ENCODE results near the gene RHOBTB3. TPM values are rescaled to one million over a fixed set of nuclear protein-coding genes. Genes with fewer than 3 reads are reported as not detected.
"Not testable (repeated sequence)": the region's sequence is repeated elsewhere in the genome, so short reads cannot be mapped to it uniquely, and the experiment has no call there.

RHOBTB3 gene
- total and polyA plus RNA-seq, 7 donors, result 12.3 to 151 (median 75.6) TPM

DNA sequence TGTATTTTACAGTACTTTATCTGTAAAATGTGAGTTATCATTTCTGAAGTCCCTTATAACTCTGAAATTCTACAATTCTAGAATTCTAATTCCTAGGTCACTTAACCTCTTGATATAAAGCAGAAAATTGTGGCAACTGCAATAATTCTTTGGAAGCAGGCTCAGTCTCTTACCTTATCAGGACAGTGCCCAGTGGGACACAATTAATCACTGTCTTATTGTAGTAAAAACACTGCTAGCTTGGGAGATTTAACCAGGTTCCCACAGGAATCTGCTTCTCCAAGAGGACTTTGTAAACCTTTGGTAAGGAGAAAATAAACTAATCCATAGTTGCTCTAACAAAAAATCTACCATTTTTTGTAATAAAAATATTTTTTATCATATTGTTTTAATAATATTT is 30.1 kb upstream of the RHOBTB3 start:
- TF ChIP-seq POLR2A (IDR thresholded peaks at IDR 0.05), result no peak
- TF ChIP-seq CTCF (IDR thresholded peaks at IDR 0.05), result no peak
- TF ChIP-seq EP300 (IDR thresholded peaks at IDR 0.05), result no peak
- TF ChIP-seq POLR2AphosphoS5 (IDR thresholded peaks at IDR 0.05), result no peak
- H3K36me3 ChIP-seq, result no peaks in the 10 kb centered on the region
- intact Hi-C loops (cut with DNase I), result no loop called here
- no peak overlapping the region for H3K27ac ChIP-seq
- peaks cover 0 to 5% (median 0%) of the 10 kb centered on the region in 4 donors for H3K4me1 ChIP-seq
- no peaks in the 10 kb centered on the region for H3K9me3 ChIP-seq
- no peaks in the 10 kb centered on the region for H3K27me3 ChIP-seq
- DNase-seq, result no peak
- no peak overlapping the region for H3K4me3 ChIP-seq

DNA sequence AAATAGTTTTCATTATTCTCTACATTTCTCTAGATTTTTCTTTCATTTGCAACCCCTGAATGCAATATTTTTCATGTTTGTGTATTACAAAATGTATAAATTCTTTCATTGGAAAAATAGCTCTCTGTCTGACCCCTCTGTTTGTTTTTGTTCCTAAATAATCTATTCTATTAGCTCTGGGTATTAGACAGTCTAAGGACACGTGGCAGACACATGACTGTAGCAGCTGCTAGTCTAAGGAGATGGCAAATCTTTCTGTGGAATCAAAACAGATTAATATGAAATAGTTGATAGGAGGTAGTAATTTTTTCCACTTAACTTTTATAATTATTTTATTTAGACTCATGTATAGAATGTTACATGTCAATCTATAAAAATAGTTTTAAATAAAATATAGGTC is 27.0 kb upstream of the RHOBTB3 start:
- Histone ChIP-seq H3K27ac (no peak overlapping the region), H3K4me3 (no peak overlapping the region), H3K27me3 (no peaks in the 10 kb centered on the region), H3K4me1 (peaks cover 0 to 5% (median 0%) of the 10 kb centered on the region in 4 donors), H3K36me3 (no peaks in the 10 kb centered on the region), H3K9me3 (no peaks in the 10 kb centered on the region)
- TF ChIP-seq POLR2A (IDR thresholded peaks at IDR 0.05) (no peak), POLR2AphosphoS5 (IDR thresholded peaks at IDR 0.05) (no peak), EP300 (IDR thresholded peaks at IDR 0.05) (no peak), CTCF (IDR thresholded peaks at IDR 0.05) (no peak)
- WGBS, 2 donors, result 87 to 88% methylated on average over 1 of the region's 1 CpG
- DNase-seq, result no peak
- intact Hi-C loops (cut with DNase I), result no loop called here

DNA sequence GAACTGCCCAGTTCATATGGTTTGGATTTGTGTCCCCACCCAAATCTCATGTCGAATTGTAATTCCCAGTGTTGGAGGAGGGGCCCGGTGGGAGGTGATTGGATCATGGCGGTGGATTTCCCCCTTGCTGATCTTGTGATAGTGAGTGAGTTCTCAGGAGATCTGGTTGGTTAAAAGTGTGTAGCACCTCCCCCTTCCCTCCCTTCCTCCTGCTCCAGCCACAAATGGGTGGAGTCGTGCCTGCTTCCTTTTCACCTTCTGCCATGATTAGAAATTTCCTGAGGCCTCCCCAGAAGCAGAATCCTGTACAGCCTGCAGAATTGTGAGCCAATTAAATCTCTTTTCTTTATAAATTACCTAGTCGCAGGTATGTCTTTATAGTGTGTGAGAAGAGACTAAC is 24.9 kb upstream of the RHOBTB3 start:
- H3K27me3 ChIP-seq, result not testable (repeated sequence)

DNA sequence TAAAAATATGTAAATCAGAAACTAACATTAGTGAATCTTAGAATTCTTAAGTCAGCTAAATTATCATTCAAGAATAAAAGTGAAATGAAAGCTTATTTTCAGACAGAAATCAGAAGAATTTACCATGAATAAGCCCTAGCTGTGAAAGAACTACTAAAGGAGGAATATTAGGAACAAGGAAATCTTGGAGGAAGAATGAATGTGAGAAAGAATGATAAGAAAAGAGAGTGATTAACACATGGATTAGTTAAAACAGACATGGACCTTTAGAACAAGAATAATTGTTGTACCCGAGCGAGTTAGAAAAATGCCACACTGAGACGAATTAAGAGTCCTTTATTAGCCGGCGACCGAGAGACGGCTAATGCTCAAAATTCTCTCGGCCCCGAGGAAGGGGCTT is 24.1 kb upstream of the RHOBTB3 start:
- TF ChIP-seq EP300 (IDR thresholded peaks at IDR 0.05) (no peak), POLR2A (IDR thresholded peaks at IDR 0.05) (no peak), CTCF (IDR thresholded peaks at IDR 0.05) (no peak), POLR2AphosphoS5 (IDR thresholded peaks at IDR 0.05) (no peak)
- peaks cover 0 to 9% (median 4%) of the 10 kb centered on the region in 4 donors for H3K4me1 ChIP-seq
- H3K27me3 ChIP-seq, result no peaks in the 10 kb centered on the region
- no peak overlapping the region for H3K27ac ChIP-seq
- 88 to 95% methylated on average over 9 of the region's 9 CpGs for WGBS, 2 donors
- intact Hi-C loops (cut with DNase I), result no loop called here
- no peaks in the 10 kb centered on the region for H3K36me3 ChIP-seq
- H3K9me3 ChIP-seq, result no peaks in the 10 kb centered on the region
- H3K4me3 ChIP-seq, result no peak overlapping the region
- DNase-seq, result no peak

More for the DNA sequence above, 24.9 kb upstream of the RHOBTB3 start:
- DNase-seq; H3K27ac ChIP-seq; intact Hi-C loops (cut with DNase I); H3K4me1 ChIP-seq; H3K9me3 ChIP-seq; H3K36me3 ChIP-seq; H3K4me3 ChIP-seq: not testable (repeated sequence)
- 95 to 96% methylated on average over 4 to 5 of the region's 5 CpGs for WGBS, 2 donors

- H3K9me3 ChIP-seq; H3K36me3 ChIP-seq; DNase-seq; H3K27me3 ChIP-seq; H3K4me3 ChIP-seq; H3K27ac ChIP-seq; H3K4me1 ChIP-seq; intact Hi-C loops (cut with DNase I): not testable (repeated sequence)
- WGBS, 2 donors, result 82 to 83% methylated on average over 8 of the region's 8 CpGs
Measured at GRCh38 chr5:95707534-95708188, 23.5 kb upstream of the RHOBTB3 start.

DNA sequence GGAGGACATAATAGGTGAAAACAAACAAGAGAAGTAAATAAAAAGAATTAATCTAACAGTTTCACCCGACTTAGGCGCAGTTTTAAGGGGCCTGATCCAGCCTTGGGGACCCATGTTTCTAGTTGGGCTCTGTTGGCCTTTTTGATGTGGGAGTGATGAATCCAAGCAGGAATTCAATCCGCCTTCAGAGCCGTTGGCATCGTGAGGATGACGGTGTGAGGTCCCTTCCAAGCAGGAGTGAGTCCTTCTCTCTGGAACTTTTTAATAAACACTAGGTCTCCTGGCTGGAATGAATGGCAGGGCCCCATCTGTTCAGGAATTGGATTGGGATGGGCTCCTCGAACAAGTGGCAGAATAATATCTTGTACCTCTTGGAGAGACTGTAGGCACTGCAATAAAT is 22.3 kb upstream of the RHOBTB3 start:
- no peak for DNase-seq
- Histone ChIP-seq H3K4me3 (no peak overlapping the region), H3K4me1 (peaks cover 0 to 9% (median 4%) of the 10 kb centered on the region in 4 donors), H3K27ac (no peak overlapping the region), H3K27me3 (no peaks in the 10 kb centered on the region), H3K9me3 (no peaks in the 10 kb centered on the region), H3K36me3 (no peaks in the 10 kb centered on the region)
- TF ChIP-seq EP300 (IDR thresholded peaks at IDR 0.05) (no peak), POLR2A (IDR thresholded peaks at IDR 0.05) (no peak), POLR2AphosphoS5 (IDR thresholded peaks at IDR 0.05) (no peak)
- intact Hi-C loops (cut with DNase I), result no loop called here
- 95 to 97% methylated on average over 7 of the region's 7 CpGs for WGBS, 2 donors
